Tibial artery (tissue), 4 donors: ENCODE data around the gene ART1.

Source experiments
- DNase-seq, 2 donors: peaks; one replicate each; pipeline ENCODE4 v3.0.0-alpha.2; 2019
- H3K27ac ChIP-seq, 2 donors: fragments of 200-600 bp; sonication (generic) in 1 of 2; 1 replicate in 1 of 2; 2 replicates in 1 of 2; pipeline ENCODE4 v1.5.1; 2018 to 2019; ENCODE audit warnings: mild to moderate bottlenecking in 1 of 2
- H3K27me3 ChIP-seq, 2 donors: fragments of 200-600 bp; sonication (generic) in 1 of 2; one replicate each; pipeline versions ENCODE4 v1.5.1 to v1.6.0; 2016 to 2019
- H3K36me3 ChIP-seq, 3 donors: fragments of 200-600 bp; sonication (generic) in 2 of 3; one replicate each; pipeline ENCODE4 v1.5.1; 2016 to 2019; ENCODE audit warnings: mild to moderate bottlenecking in 2 of 3
- H3K4me1 ChIP-seq, 4 donors: fragments of 200-600 bp; sonication (generic) in 2 of 4; 1 replicate in 3 of 4; 2 replicates in 1 of 4; pipeline ENCODE4 v1.5.1; 2016 to 2019
- H3K4me3 ChIP-seq, 2 donors: fragments of 200-600 bp; sonication (generic) in 1 of 2; 1 replicate in 1 of 2; 2 replicates in 1 of 2; pipeline ENCODE4 v1.5.1; 2018 to 2019; ENCODE audit warnings: mild to moderate bottlenecking in 2 of 2
- H3K9me3 ChIP-seq, 3 donors: fragments of 200-600 bp; sonication (generic) in 1 of 3; one replicate each; pipeline ENCODE4 v1.5.1; 2016 to 2019
- intact Hi-C: fragments of 100-400 bp; cut with DNase I; formaldehyde crosslinking; loops from one replicate; pipeline ENCODE4 v1.15.0; 2023; ENCODE audit warnings: low total_unique reads
- TF ChIP-seq, protein P1 (sequence below), 2 experiments: fragments of 200-600 bp in 1 of 2; fragments of 450-650 bp in 1 of 2; IDR thresholded peaks; one replicate each; pipeline ENCODE4 v1.5.1; 2017 to 2019; ENCODE audit warnings: antibody characterized with exemption in 2 of 2, mild to moderate bottlenecking in 1 of 2, moderate library complexity in 1 of 2

The ART1 gene

DNA sequence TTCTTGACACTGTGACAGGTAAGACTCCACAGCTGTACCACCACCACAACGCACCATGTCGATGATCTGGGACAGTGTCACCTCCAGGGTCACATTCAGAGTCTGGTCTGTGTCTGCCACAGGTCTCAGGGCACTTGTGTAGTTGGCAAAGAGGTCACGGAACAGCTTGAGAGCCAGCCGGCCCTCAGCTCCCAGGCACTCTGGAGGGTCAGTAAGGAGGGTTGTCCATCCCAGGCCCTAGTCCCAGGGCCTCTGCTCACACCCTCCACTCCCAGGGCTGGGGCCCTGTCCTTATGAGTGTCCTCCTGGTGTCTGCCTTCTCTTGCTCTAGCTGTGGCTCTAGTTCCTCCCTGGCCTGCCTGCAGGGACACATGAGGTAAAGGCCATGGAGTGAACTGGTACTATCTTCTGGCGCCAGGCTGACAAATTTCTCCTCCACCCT lies 24.8 kb downstream of the ART1 start:
- no peaks in the 10 kb centered on the region for H3K9me3 ChIP-seq
- no peaks in the 10 kb centered on the region for H3K4me1 ChIP-seq
- no peaks in the 10 kb centered on the region for H3K27me3 ChIP-seq
- peaks cover 64 to 100% (median 84%) of the 10 kb centered on the region in 3 donors for H3K36me3 ChIP-seq
- no peak for DNase-seq
- no peak overlapping the region for H3K4me3 ChIP-seq
- TF ChIP-seq, protein P1, sequence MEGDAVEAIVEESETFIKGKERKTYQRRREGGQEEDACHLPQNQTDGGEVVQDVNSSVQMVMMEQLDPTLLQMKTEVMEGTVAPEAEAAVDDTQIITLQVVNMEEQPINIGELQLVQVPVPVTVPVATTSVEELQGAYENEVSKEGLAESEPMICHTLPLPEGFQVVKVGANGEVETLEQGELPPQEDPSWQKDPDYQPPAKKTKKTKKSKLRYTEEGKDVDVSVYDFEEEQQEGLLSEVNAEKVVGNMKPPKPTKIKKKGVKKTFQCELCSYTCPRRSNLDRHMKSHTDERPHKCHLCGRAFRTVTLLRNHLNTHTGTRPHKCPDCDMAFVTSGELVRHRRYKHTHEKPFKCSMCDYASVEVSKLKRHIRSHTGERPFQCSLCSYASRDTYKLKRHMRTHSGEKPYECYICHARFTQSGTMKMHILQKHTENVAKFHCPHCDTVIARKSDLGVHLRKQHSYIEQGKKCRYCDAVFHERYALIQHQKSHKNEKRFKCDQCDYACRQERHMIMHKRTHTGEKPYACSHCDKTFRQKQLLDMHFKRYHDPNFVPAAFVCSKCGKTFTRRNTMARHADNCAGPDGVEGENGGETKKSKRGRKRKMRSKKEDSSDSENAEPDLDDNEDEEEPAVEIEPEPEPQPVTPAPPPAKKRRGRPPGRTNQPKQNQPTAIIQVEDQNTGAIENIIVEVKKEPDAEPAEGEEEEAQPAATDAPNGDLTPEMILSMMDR (IDR thresholded peaks at IDR 0.05) = no peak
- intact Hi-C loops = no loop called here
- no peak overlapping the region for H3K27ac ChIP-seq

DNA sequence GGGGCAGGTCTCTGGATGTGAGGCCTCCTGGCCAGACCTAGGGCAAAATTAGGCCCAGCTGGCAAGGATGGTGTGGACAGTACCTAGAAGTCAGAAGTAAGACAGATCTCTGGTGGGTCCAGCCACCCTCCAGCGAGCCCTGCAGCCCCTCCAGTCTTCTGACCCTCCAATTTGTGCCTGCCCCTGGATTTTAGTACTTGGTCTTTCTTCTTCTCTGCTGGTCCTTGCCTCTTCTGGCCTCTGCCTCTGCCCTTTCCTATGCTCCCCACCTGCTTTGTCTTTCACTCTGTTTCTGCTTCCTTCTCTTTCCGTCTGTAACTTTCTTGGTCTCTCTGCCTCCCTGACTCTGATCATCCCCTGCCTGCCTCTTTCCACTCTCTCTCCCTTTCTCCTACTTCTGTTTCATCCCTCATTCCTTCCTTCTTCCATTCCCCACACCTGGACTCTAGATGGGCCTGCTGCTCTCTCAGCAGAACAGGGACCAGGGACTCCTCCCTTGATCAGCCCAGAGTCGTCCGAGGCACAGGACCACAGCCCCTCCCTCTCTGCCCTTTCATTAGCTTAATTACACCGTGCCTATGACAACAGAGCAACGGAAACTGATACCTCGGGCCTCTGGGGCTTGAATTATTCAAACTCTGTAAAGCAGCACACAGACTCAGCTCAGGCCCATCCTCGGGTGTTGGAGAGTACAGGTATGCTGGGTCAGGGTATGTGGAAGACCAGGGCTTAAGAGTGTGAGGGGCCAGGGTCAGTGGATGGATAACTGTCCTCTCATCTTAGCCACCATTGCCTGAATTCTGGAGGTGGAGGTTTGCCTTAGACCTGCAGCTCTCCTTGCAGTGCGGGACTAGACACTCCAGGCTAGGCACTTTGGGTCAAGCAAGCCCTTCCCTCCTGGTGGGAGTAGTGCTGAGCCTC lies 26.7 kb downstream of the ART1 start, which contains the start of gene CHRNA10:
CHRNA10 (minus strand) TSS at position 51 of the 921 bp plus-strand sequence. CDS start 72 bp downstream, outside the sequence.
- H3K4me1 ChIP-seq = no peaks in the 10 kb centered on the region
- no peaks in the 10 kb centered on the region for H3K27me3 ChIP-seq
- DNase-seq = no peak
- peaks cover 78 to 100% (median 92%) of the 10 kb centered on the region in 3 donors for H3K36me3 ChIP-seq
- no peaks in the 10 kb centered on the region for H3K9me3 ChIP-seq
- no peak within 1 kb of the TSS for H3K4me3 ChIP-seq
- intact Hi-C loops = no loop called here
- TF ChIP-seq, protein P1 (IDR thresholded peaks at IDR 0.05) = no peak
- H3K27ac ChIP-seq = no peak within 1 kb of the TSS

DNA sequence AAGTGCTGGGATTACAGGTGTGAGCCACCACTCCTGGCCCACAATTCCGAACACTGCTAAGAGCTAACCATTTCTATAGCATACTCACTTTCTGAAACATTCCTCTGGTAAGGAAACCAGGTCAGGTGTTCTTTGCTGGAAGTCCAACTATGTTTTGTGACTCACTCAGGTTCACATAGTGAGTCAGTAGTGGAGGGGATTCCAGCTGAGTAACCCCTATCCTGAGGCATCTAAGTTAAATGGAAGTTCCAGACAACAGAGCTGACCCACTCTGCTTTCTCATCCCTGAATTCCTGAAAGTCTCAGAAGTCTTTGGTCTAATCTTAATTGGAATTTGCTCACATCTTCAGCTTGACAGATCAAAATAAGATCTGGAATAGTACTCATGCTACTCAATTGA lies 29.3 kb downstream of the ART1 start:
- peaks cover 89 to 100% (median 95%) of the 10 kb centered on the region in 3 donors for H3K36me3 ChIP-seq

DNA sequence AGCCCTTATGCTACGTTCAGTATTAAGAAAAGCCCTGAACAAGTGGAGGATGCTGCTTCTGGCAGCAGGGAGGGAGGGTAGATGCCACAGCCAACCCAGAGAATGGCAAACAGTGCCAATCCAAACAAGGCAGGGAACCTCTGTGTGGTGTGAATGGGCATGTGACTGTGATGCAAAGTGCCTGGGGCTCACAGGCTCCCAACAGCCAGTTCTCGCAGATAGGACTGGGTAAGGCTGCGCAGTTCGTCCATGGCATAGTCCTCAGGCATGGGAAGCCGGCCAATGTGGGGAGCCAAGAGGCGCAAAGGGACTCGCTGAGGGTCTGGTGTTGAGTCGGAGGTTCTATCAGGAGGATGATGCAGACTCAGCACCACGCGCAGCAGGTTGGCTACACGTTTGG lies 31.0 kb downstream of the ART1 start:
- DNase-seq = no peak
- no peak overlapping the region for H3K27ac ChIP-seq
- H3K4me3 ChIP-seq = no peak overlapping the region
- no peaks in the 10 kb centered on the region for H3K27me3 ChIP-seq
- H3K9me3 ChIP-seq = no peaks in the 10 kb centered on the region
- H3K36me3 ChIP-seq = peaks cover 89 to 100% (median 95%) of the 10 kb centered on the region in 3 donors
- intact Hi-C loops = no loop called here
- TF ChIP-seq, protein P1 (IDR thresholded peaks at IDR 0.05) = no peak
- H3K4me1 ChIP-seq = no peaks in the 10 kb centered on the region

More for the DNA sequence above, 29.3 kb downstream of the ART1 start:
- no peaks in the 10 kb centered on the region for H3K9me3 ChIP-seq
- intact Hi-C loops = no loop called here
- TF ChIP-seq, protein P1 (IDR thresholded peaks at IDR 0.05) = no peak
- H3K4me3 ChIP-seq = no peak overlapping the region
- no peak for DNase-seq
- no peaks in the 10 kb centered on the region for H3K27me3 ChIP-seq
- H3K4me1 ChIP-seq = no peaks in the 10 kb centered on the region
- no peak overlapping the region for H3K27ac ChIP-seq

DNA sequence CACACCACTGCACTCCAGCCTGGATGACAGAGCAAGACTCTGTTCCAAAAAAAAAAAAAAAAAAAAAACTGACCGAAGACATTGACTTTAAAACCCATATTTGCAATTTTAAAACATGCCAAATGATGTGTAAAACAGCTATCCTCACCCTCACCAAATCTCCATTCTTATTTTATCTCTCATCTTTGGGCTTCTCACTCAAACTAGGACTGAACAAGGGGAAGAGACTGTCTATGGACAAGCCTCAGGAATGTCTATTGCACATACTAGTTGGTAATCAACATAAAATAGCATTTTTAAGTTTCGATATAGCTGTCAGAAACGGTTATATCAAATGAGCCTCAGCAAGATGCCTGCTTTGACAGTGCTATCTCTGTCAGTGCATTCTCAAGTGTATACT lies 34.1 kb downstream of the ART1 start:
- Histone ChIP-seq H3K4me1 (no peaks in the 10 kb centered on the region), H3K9me3 (no peaks in the 10 kb centered on the region), H3K27me3 (no peaks in the 10 kb centered on the region), H3K36me3 (peaks cover 92 to 100% (median 99%) of the 10 kb centered on the region in 3 donors), H3K27ac (no peak overlapping the region), H3K4me3 (no peak overlapping the region)
- TF ChIP-seq, protein P1 (IDR thresholded peaks at IDR 0.05) = no peak
- no peak for DNase-seq
- intact Hi-C loops = no loop called here
